Activated T-cell treated with anti-CD3 and anti-CD28 coated beads for 1 hour (primary cell): ENCODE results near the gene LITAFD.
"Not testable (repeated sequence)": the region's sequence is repeated elsewhere in the genome, so short reads cannot be mapped to it uniquely, and the experiment has no call there.

Experiments
- DNase-seq: peaks from one replicate; pipeline ENCODE4 v3.0.0-alpha.2; 2020; ENCODE audit warnings: low read depth

LITAFD gene

DNA sequence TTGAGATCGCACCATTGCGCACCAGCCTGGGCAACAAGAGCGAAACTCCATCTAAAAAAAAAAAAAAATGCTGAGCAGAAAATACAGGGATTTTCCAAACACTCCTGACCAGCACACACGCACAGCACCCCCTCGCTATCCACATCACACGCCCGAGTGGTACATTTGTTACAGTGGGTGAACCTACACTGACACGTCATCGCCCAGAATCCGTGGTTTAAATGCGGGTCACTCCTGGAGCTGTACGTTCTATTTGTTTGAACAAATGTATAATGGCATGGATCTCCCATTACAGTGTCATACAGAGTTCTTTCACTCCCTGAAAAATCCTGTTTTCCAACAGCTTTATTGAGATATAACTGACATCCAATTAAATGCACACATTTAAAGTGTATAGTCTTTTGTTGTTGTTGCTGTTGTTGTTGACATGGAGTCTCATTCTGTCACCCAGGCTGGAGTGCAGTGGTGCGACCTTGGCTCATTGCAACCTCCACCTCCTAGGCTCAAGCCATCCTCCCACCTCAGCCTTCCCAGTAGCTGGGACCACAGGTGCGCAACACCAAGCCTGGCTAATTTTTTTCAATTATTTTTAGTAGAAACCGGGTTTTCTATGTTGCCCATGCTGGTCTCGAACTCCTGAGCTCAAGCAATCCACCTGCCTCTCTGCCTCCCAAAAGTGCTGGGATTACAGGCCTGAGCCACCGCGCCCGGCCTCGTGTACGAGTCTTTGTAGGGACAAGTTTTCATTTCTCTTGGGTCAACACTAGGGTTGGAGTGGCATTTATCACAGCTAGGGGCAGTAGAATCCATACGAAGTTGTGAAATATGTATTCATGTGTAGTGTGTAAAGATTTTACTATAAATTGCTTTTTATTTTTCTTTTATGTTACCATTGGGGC, 8.9 kb upstream of the LITAFD start:
- DNase-seq, result no peak

DNA sequence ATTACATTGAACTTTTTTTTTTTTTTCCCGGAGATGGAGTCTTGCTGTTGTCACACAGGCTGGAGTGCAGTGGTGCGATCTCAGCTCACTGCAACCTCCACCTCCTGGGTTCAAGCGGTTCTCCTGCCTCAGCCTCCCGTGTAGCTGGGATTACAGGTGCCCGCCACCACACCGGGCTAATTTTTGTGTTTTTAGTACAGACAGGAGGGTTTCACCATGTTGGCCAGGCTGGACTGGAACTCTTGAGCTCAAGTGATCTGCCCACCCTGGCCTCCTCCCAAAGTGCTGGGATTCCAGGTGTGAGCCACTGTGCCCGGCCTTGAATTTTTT, 8.3 kb upstream of the LITAFD start:
- not testable (repeated sequence) for DNase-seq

DNA sequence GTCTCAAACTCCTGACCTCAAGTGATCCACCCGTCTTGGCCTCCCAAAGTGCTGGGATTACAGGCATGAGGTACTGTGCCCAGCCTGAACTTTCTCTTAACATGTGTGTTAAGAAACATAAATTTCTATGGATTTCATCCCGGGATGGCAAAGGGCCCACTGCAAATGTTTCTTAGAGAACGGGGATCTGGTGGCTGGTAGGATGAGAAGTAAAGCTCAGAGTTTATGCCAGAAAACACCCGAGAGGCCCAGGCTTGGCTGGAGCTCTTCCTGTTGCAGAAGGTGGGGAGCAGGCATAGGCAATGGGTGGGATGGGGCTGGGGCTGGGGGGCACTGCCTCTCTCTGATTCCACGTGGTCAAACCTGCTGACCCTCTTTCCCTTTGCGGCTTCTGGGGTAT, 7.8 kb upstream of the LITAFD start:
- DNase-seq, result no peak

DNA sequence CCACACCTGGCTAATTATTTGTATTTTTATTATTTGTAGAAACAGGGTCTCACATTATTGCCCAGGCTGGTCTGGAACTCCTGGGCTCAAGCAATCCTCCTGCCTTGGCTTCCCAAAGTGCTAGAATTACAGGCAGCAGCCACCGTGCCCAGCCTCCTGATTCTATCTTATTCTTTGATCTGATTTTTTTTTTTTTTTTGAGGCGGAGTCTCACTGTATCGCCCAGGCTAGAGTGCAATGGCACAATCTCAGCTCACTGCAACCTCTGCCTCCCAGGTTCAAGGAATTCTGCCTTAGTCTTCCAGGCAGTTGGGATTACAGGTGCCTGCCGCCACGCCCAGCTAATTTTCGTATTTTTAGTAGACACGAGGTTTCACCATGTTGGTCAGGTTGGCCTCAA, 6.8 kb upstream of the LITAFD start:
- DNase-seq, result not testable (repeated sequence)

DNA sequence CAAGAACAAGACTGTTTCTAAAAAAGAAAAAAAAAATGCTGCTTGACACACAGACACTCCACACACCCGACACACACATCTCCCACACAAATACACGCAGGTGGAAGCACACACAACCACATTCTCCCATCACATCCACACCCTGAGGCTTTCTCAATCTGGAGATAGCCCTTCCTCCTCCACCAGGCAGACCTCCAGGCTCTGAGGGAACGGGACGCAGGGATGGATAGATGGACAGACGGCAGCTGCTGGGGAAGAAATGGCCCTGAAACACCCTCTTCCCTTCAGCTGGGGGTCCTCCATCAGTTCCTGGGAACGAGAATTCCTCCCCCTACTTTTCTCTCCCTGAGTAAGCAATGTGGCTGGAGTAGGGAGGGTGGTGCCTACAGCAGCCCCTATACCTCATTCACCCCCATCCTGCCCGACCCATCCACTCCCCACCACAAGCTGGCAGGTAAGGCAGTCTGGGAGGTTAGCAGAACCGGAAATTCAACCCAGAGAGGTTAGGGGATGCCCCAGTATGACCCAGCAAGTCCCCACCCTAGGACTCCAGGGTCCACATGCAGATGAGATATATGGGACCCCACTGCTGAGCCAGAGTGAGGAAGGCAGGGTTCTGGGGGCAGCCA, 4.1 kb upstream of the LITAFD start:
- no peak for DNase-seq

DNA sequence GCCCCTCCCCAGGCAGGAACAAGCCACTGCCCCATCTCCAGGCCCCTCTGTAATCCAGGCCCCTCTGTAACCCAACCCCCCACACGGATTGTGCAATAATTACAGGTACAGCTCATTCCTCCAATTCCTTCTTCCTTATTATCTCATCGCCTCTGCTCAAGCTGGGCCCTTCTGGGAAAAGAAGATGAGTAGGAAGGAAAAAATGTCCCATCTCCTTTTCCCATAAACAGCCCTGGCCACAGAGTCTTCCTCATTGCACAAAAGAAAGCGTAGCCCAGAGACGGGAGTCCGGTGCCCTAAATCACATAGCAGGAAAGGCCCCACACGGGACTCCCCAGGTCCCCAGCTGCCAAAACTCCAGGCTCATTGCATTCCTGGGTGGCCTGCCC, 3.6 kb upstream of the LITAFD start:
- DNase-seq, result no peak

DNA sequence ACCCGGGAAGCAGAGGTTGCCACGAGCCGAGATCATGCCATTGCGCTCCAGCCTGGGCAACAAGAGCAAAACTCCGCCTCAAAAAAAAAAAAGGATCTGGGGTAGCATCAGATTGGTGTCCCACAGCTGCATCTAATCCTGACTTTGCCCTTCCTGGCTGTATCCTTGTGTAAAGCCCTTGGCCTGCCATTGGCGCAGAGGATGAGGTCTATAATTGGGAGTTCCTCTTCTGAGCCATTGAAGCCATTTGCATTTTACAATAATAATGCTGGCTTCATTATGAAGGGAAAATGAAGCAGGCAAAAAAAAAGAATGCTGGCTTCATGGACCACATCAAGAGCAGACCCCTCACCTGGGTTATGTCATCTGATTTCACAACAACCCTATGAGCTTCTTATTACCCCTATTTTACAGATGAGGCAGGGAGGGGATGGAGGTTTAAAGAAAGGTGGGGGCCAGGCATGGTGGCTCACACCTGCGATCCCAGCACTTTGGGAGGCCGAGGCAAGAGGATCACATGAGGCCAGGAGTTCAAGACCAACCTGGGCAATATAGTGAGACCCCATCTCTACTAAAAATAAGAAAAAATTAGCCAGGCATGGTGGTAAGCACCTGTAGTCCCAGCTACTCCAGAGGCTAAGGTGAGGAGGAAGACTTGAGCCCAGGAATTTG, 1.2 kb upstream of the LITAFD start:
- no peak for DNase-seq

DNA sequence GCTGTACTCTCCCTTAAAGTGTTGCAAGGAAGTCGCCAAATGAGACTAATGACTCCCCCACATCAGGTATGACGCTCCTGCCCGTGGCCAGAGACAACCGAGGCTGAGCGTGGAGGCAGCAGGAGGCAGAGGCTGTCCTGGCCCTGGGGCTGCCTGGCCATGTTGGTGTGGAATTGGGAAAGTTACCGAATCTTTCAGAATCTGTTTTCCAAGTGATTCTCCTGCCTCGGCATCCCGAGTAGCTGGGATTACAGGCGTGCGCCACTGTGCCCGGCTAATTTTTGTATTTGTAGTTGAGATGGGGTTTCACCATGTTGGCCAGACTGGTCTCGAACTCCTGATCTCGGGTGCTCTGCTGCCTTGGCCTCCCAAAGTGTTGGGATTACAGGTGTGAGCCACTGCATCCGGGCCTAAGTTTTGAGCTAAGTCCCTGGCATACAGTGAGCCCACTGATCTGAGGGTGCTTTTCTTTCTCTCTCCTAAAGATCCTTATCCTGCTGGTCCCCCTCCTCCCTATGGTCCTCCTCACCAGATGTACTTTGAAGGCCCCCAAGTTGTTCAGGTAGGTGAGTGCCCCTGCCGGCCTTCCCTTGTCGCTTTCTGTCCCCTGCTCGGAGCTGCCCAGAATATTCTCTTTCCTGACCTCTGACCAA, 700 bp downstream of the LITAFD start:
- no peak for DNase-seq

DNA sequence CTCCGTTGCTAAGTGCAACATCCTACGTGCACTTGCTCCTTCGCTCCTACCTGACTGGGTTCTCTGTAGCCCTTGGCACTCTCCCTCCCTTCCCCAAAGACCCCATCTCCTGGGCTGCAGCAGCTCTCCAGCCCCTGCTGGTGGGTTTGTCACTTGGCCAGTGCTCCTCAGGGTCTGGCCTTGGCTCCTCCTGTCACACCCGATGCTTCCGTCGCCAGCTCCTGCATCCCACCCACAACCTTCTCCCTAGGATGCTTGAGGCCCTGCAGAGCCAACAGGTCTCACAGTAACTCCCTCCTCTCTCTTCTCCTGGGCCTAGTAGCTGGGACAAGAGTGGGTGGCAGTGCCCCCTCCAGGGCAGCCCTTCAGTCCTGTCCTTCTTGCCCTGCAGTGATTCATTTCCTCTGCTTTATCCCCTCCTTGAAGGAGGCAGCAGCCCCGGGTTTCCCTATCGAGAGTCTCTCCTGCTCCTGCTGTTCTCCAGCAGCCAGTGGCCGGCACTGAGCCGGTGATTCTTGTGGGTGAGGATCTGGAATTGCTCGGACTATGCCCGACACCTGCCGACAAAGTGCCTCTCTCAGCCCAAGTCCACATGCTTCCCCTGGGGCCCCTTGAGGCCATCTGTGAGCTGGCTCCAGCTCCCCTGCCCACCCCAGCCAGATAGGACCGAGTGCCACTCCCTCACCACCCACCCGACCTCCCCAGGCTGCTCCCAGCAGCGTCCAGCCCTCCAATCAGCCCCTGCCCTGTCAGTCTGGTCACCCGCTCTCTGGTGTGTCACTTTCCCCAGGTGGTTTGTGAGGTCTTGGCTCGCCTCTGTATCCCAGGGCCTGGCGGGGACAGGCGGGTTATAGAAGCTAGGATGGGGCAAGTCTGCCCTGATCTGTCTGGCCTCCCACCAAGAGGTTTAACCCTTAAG, 3.8 kb downstream of the LITAFD start:
- no peak for DNase-seq

DNA sequence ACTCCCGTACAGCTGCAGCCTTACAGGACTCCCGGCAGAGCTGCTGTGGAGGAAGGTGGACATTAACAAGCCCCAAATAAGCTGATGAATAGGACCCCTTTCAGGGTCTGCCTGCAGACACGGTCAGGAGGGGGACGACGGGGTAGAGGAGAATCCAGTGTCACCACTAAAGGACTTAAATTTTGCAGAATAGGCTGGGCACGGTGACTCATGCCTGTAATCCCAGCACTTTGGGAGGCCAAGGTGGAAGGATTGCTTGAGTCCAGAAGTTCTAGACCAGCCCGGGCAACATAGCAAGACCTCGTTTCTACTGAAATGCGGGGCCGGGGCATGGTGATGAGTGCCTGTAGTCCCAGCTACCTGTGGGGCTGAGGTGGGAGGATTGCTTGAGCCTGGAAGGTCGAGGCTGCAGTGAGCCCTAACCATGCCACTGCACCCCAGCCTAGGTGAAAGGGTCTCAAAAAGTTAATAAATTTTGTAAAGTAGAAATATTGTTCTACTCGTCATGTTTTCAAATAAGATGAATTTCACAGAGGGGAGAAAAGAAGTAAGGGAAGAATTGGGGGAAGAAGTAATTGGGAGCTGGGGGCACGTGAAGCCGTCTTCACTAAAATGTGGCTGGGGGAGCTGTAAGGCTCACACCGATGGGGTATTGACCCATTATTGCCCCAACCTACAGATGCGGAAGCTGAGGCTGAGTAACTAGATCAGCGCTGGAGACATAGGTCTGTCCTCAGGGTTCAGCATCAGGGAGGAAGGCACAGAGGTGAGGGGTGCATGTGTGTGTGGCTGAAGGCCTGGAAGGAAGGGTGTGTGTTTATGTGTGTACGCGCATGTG, 4.7 kb downstream of the LITAFD start:
- no peak for DNase-seq

DNA sequence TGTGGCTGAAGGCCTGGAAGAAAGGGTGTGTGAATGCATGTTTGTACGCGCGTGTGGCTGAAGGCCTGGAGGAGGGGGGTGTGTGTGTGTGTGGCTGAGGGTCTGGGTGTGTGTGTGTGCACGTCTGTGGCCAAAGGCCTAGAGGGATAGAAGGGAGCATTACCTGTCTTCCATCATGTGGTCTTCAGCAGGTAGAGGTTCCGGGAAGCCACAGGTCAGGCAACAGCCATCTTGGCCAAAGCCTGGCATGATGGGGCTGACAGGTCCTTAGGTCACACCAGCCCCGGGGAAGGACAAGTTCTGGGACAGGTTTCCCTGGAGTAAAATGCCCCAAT, 5.2 kb downstream of the LITAFD start:
- DNase-seq, result no peak

DNA sequence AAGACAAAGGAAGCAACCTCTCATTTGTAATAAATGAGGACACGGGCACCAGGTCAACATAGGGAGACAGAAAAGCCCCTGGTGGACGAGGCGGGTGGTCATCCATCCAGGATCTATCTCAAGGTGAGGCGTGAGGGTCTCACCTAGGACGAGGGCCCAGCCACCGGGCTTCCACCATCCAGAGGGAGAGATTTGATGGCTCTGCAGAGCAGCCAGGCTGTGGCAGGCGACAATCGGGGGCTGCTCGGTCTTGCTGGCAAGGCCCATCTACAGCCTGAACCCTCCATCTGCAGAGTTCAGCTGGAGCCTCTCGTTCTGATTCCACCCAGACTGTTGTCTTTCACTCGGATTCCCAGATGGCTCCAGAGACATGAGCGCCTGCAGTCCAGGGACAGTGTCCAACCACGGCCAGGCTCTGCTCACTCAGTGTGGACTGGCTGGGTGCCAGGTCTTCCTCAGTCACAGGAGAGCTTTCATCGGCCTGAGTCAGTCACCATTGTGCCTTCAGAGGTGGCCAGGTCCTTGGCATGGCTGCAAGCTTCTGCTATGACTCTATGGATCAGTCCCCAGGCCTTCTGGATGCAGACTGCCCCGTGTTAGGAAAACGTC, 5.9 kb downstream of the LITAFD start:
- DNase-seq, result no peak

DNA sequence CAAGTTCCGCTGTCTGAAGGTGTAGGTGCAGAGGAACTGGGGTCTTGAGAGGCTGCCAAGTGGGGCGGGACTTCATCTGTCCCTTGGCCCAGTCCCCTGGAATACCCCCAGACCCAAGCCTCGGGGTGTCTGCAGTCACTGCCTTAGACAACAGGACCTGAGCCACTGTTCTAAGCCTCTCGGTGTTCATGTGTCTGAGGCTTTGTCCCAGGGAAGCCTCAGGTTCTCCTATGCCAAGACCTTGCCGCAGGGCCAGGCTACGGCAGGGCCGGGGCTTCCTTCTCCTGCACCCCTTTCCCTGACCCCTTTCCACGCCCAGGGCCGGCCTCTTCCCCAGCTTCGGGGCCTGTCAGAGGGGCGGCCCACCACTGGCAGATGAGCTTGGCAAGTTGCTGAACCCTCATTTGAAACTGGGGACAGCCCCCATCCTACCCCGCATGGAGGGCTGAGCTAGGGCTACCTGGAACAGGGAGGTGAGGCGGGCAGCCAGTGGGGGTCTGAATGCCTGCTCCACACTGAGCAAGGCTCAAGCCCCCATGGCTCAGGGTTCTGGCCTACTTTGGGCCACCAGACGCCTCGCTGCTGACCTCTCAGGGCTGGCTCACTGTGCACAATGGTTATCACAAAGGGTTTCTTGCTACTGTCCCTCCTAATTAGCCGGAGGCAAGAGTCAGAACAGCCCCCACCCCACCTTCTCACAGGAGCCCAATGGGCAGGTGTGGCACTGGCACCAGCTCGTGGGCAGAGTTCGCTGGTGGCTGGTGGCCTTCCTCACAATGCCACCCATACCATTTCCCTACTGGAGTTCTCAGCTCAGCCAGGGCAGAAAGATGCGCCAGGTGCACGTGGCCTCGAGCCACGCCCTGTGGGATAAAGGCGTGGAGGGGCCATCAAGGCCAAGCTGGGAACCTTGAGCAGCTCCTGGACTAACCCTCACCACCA, 7.1 kb downstream of the LITAFD start:
- DNase-seq, result no peak

DNA sequence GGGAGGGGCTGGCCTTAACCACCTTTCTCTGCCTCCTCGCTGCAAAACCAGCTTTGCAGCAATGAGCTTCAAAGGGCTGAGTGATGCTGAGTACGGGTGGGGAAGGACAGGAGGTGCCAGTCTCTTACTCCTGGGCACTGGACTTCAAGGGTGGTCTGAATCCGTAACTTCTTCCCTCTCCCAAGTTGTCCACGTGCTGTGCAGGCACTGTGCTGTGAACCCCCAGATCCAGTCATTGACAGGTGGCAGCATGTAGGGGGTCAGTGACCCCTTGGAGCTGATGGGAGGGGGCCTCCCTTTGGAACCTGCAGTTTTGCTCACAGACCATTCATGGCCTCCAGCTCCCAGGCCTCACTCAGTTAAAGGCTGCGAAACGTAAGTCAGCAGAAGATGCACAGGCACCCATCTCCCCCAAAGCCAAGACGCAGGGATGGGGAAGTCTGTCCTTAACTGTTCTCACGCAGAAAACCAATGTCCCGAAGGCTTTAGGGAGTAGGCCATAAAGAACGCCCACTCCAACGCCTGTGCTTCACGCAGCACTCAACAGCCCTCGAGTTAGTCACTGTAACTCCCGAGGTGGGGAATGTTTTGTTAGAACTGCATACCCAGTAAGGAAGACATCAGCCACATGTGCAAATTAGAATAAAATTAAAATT, 7.9 kb downstream of the LITAFD start:
- DNase-seq, result no peak

DNA sequence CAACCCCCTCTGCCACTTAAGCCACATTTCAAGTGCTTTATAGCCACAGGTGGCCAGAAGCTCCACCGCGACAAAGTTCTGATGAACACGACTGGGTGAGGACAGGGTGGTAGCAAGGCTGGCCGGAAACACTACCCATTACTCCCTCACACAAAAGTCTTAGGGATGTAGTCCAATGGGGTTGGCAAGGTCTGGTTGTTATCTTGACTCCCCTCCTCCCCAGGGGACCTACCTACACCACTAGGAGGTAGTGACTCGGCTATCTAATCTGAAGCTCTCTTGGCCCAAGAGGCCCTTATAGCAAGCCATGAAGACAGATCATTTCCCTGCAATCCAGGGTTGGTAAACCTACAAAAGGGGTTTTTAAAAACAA, 8.4 kb downstream of the LITAFD start:
- DNase-seq, result no peak

DNA sequence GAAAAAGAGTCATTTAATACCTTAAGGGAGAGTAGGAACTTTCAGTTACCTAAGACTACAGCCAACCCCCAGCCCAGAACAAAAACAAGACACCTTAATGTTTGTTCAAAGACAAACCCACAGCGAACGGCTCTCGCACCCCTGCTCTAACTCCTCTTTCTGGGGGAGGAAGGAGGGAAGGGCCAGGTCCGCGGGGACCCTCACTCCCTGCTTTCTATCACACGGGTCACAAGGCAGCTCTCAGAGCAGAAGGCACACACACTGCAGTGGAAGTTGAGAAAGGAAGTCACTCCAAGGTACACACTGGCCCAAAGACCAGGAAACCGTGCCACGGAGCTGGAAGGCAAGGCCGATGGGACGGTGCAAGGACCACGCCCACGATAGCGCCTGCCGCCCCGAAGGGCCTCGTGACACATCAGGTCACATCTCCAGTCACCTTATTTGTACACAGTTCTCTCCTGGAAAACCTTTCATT, 10.0 kb downstream of the LITAFD start:
- DNase-seq, result no peak

DNA sequence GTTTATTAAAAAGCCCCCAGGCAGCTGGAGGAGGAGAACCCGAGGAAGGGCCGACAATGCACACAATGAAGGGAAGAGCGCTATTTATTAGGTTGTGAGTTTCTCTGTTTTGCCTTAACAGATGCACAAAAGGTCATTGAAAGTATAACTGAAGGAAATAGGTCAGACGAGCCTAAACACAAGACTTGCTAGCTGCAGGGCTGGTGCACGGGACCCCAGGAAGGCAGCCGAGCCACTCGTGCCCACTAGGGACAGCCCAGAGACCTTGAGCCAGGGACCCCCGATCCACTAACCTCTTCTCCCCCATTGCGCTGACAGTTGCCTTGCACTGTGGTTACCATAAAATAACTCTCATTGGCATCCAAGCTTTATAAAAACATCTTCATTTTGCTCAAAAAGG, 11.3 kb downstream of the LITAFD start:
- no peak for DNase-seq

DNA sequence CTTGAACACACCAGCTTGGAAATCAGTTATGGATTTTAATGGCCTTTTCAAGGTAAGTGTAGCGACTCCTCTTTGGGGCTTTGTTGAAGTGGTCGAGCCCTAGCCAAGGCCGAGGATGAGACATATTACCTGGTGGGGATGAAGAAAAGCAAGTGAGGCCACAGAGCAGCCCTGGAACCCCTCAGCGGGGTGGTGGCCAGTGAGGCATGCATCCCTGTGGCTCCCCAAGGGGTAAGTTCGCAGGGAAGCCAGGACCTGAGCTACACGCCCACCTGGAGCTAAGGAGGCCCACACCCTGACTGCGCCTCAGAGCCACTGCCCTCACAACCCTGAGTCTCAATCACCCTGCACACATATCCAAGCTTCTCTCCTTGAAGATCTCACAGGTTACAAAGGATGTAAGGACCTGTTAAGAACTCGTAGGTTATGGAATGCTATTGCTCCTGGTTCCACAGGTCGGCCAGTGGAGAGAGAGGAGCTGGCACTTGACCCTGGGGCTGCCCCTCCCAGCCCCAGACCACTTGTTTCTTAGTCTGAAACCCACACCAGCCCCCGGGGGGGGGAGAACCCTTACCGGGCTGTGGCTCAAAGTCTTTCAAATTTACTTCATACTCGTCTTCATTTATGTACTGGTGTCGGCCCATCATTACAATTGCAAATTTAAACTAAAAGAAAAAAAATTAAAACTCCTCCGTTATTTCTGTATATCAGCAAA, 12.0 kb downstream of the LITAFD start:
- DNase-seq, result no peak
